HCT116 (cell line): ENCODE data around the gene UBE3C. TPM values are rescaled to one million over a fixed set of nuclear protein-coding genes. Genes with fewer than 3 reads are reported as not detected.
A peak's percentile ranks its signal among the peaks of the same experiment; 100 is the strongest.

Source experiments
- ATAC-seq: fragments of 200-7000 bp; cut with Tn5 transposase; 2 replicates; pipeline ENCODE4 v1.9.1; 2020; ENCODE audit warnings: mild to moderate bottlenecking, moderate library complexity
- BruUV-seq: library from RNA; stranded (reverse); fragments of 400-500 nt; replicated peaks from 2 replicates; lab custom pipeline; 2021; lab: Mats Ljungman, UMichigan
- CTCF ChIA-PET: fragments of 300-600 bp; sonication (Branson Sonifier 250); formaldehyde crosslinking; loops from one replicate; lab custom pipeline; 2021; ENCODE audit warnings: antibody characterized with exemption; lab: Charles Lee
- POLR2A ChIA-PET: fragments of 300-600, 350-600 bp; sonication (Branson Sonifier 250); formaldehyde crosslinking; loops from one replicate; lab custom pipeline; 2021; ENCODE audit warnings: antibody characterized with exemption; lab: Charles Lee
- RAD21 ChIA-PET, 2 experiments: fragments of 300-600 bp; sonication (Branson Sonifier 250); formaldehyde crosslinking; loops; one replicate each; lab custom pipeline; 2023; ENCODE audit warnings: low total read pairs in 2 of 2; ENCODE audit not compliant: uncharacterized antibody in 2 of 2, unreplicated experiment in 2 of 2, low non-redundant PET in 1 of 2; lab: Charles Lee
- DNase-seq: peaks from one replicate; pipeline ENCODE4 v3.0.0-alpha.2; 2010; ENCODE audit warnings: low read depth, low spot score
- H2AFZ ChIP-seq: fragments of 200-600 bp; shearing (Covaris generic), sonication (generic); 2 replicates; pipeline ENCODE4 v1.6.1; 2017; ENCODE audit warnings: low read depth, mixed run types, mixed read lengths, antibody characterized with exemption, low read length; ENCODE audit not compliant: poor library complexity, severe bottlenecking
- H3K27ac ChIP-seq: 2 replicates; pipeline ENCODE4 v1.5.1; 2012; ENCODE audit warnings: low read depth, low read length
- H3K27me3 ChIP-seq: fragments of 200-600 bp; sonication (generic); 2 replicates; pipeline ENCODE4 v1.6.1; 2016; ENCODE audit warnings: mixed run types, low read length, mixed read lengths; ENCODE audit not compliant: insufficient read depth
- H3K36me3 ChIP-seq, 2 experiments: fragments of 200-500 bp in 1 of 2; fragments of 200-600 bp in 1 of 2; sonication (Bioruptor generic) in 1 of 2; sonication (generic) in 1 of 2; 2 replicates each; pipeline versions ENCODE4 v1.5.1 to v1.6.1; 2014 to 2016; ENCODE audit warnings: low read length in 2 of 2, inconsistent platforms in 1 of 2, mixed read lengths in 1 of 2, mixed run types in 1 of 2; ENCODE audit not compliant: insufficient read depth in 2 of 2, control insufficient read depth in 1 of 2
- H3K4me1 ChIP-seq, 2 experiments: fragments of 200-600 bp in 1 of 2; sonication (generic) in 1 of 2; 2 replicates each; pipeline versions ENCODE4 v1.5.1 to v1.6.1; 2012 to 2017; ENCODE audit warnings: low read length in 2 of 2, inconsistent platforms in 1 of 2, mild to moderate bottlenecking in 1 of 2, mixed read lengths in 1 of 2, mixed run types in 1 of 2, moderate library complexity in 1 of 2; ENCODE audit not compliant: insufficient read depth in 2 of 2, control insufficient read depth in 1 of 2
- H3K4me2 ChIP-seq: fragments of 200-600 bp; sonication (generic); 2 replicates; pipeline ENCODE4 v1.6.1; 2017; ENCODE audit warnings: mixed run types, low read length, mixed read lengths
- H3K4me3 ChIP-seq, 2 experiments: fragments of 200-600 bp in 1 of 2; sonication (generic) in 1 of 2; replicated peaks in 1 of 2; 2 replicates each; pipeline ENCODE4 v1.5.1; 2011 to 2016; ENCODE audit warnings: low read length in 2 of 2, control low read depth in 1 of 2, low read depth in 1 of 2, mild to moderate bottlenecking in 1 of 2, mixed read lengths in 1 of 2, mixed run types in 1 of 2
- H3K79me2 ChIP-seq: fragments of 200-600 bp; sonication (generic); 2 replicates; pipeline ENCODE4 v1.6.1; 2017; ENCODE audit warnings: mild to moderate bottlenecking, mixed run types, low read length, moderate library complexity, mixed read lengths; ENCODE audit not compliant: insufficient read depth
- H3K9ac ChIP-seq: fragments of 200-600 bp; sonication (generic); 2 replicates; pipeline ENCODE4 v1.6.1; 2016; ENCODE audit warnings: low read length, mixed read lengths
- H3K9me2 ChIP-seq: fragments of 200-600 bp; sonication (generic), shearing (Covaris generic); 2 replicates; pipeline ENCODE4 v1.6.1; 2017; ENCODE audit warnings: mixed run types, mild to moderate bottlenecking, moderate library complexity; ENCODE audit not compliant: insufficient read depth
- H3K9me3 ChIP-seq, 2 experiments: fragments of 200-500 bp in 1 of 2; fragments of 200-600 bp in 1 of 2; sonication (Bioruptor generic) in 1 of 2; sonication (generic) in 1 of 2; 2 replicates each; pipeline ENCODE4 v1.6.1; 2014 to 2017; ENCODE audit warnings: low read length in 2 of 2, mixed read lengths in 2 of 2, inconsistent platforms in 1 of 2, low read depth in 1 of 2, mild to moderate bottlenecking in 1 of 2, mixed run types in 1 of 2, moderate library complexity in 1 of 2; ENCODE audit not compliant: control insufficient read depth in 1 of 2, insufficient read depth in 1 of 2
- H4K20me1 ChIP-seq: fragments of 200-600 bp; sonication (generic), shearing (Covaris generic); 2 replicates; pipeline ENCODE4 v1.6.1; 2017; ENCODE audit warnings: mixed run types, mild to moderate bottlenecking, moderate library complexity; ENCODE audit not compliant: insufficient read depth
- CBX3 ChIP-seq: IDR thresholded peaks from 2 replicates; pipeline ENCODE4 v1.6.1; 2012; ENCODE audit warnings: low read depth
- CEBPB ChIP-seq: IDR thresholded peaks from 2 replicates; pipeline ENCODE4 v1.6.1; 2012; ENCODE audit warnings: low read depth
- EGR1 ChIP-seq: IDR thresholded peaks from 2 replicates; pipeline ENCODE4 v1.6.1; 2012; ENCODE audit warnings: low read depth
- ELF1 ChIP-seq: IDR thresholded peaks from 2 replicates; pipeline ENCODE4 v1.6.1; 2012; ENCODE audit warnings: low read depth, borderline replicate concordance
- FOSL1 ChIP-seq: IDR thresholded peaks from 2 replicates; pipeline ENCODE4 v1.6.1; 2012; ENCODE audit warnings: low read depth
- JUND ChIP-seq: IDR thresholded peaks from 2 replicates; pipeline ENCODE4 v1.6.1; 2012
- POLR2A ChIP-seq: IDR thresholded peaks from 2 replicates; pipeline ENCODE4 v1.7.0; 2011; ENCODE audit warnings: borderline replicate concordance; ENCODE audit not compliant: insufficient read depth, insufficient read length; ENCODE audit errors: extremely low read depth
- POLR2AphosphoS5 ChIP-seq: IDR thresholded peaks from 2 replicates; pipeline ENCODE4 v1.6.1; 2011; ENCODE audit warnings: mild to moderate bottlenecking, low read depth, low read length, moderate library complexity
- SIN3A ChIP-seq: IDR thresholded peaks from 2 replicates; pipeline ENCODE4 v1.6.1; 2012; ENCODE audit warnings: low read depth
- SP1 ChIP-seq: IDR thresholded peaks from 2 replicates; pipeline ENCODE4 v1.6.1; 2012; ENCODE audit warnings: low read depth
- SRF ChIP-seq: IDR thresholded peaks from 2 replicates; pipeline ENCODE4 v1.6.1; 2012; ENCODE audit warnings: low read depth
- TCF7L2 ChIP-seq: IDR thresholded peaks from 2 replicates; pipeline ENCODE4 v1.7.0; 2011; ENCODE audit warnings: borderline replicate concordance, inconsistent platforms; ENCODE audit not compliant: insufficient read depth, insufficient read length; ENCODE audit errors: extremely low read depth
- YY1 ChIP-seq: IDR thresholded peaks from 2 replicates; pipeline ENCODE4 v1.6.1; 2011; ENCODE audit warnings: low read length, low read depth, moderate library complexity, mild to moderate bottlenecking; ENCODE audit not compliant: insufficient replicate concordance; ENCODE audit errors: extremely low read depth
- ZFX ChIP-seq: fragments of 450-650 bp; IDR thresholded peaks from 2 replicates; pipeline ENCODE4 v1.6.1; 2017
- intact Hi-C: fragments of 100-400 bp; cut with micrococcal nuclease; formaldehyde crosslinking; loops from 2 replicates; pipeline ENCODE4 v1.10.0; 2022
- total RNA-seq: library from RNA; stranded (reverse); gene quantifications from one replicate; pipeline ENCODE4 v1.2.1, GENCODE V29; 2021; ENCODE audit not compliant: unreplicated experiment
- TF ChIP-seq, protein P1 (sequence below): IDR thresholded peaks from 2 replicates; pipeline ENCODE4 v1.6.1; 2012
- TF ChIP-seq, protein P2 (sequence below): IDR thresholded peaks from 2 replicates; pipeline ENCODE4 v1.6.1; 2012; ENCODE audit warnings: low read depth

Gene UBE3C
- total RNA-seq, 1 experiment from 2014 or later, result 68.3 TPM

DNA sequence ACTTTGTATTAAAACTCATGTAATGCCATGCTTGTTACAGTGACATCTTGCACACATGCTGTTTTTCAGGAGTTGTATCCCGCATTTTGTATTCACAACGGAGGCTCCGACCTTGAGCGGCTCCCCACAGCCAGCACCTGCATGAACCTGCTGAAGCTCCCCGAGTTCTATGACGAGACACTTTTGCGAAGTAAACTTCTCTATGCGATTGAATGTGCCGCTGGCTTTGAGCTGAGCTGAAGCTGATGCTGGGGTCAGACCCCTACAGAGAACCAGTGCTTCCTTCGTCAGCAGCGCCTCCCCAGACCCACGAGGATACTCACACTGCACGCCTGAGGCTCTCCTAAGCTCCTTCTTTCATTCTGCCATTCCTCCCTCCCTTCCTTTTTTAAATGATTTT is 128.8 kb downstream of the UBE3C start (continued):
- TF ChIP-seq YY1 (no peak), SRF (no peak), ELF1 (no peak), EGR1 (no peak), CEBPB (no peak)
- TF ChIP-seq, protein P1, sequence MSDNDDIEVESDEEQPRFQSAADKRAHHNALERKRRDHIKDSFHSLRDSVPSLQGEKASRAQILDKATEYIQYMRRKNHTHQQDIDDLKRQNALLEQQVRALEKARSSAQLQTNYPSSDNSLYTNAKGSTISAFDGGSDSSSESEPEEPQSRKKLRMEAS, result no peak
- TF ChIP-seq, all 23 proteins: peak for 0

DNA sequence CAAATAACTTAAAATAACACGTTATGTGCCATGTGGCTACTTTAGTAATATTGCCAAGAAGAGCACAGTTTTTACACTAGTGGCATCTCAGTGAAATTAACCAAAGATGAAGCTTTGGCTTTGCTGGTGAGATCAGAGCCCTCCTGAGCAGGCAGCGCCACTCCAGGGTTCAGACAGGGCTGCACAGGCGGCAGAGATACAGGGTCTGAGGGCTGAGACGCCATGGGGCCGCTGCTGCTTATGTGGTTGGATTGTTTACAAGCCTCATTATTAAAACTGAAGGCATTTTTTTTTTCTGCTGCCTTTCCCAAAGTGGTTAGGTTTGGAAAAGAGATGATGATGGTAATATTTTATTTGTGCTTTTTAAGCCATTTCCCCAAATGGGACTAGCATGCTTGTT is 129.2 kb downstream of the UBE3C start:
- CTCF ChIA-PET, result no interaction called here
- TF ChIP-seq YY1 (no peak), ELF1 (no peak)
- TF ChIP-seq, all 23 proteins: peak for 0
- RAD21 ChIA-PET, result no interaction called here
- no peaks in the 10 kb centered on the region for H3K79me2 ChIP-seq
- no peaks in the 10 kb centered on the region for H3K27me3 ChIP-seq
- H4K20me1 ChIP-seq, result no peaks in the 10 kb centered on the region
- TSS peak; percentile 16 for BruUV-seq
- intact Hi-C loops, result no loop called here
- DNase-seq (no peak), ATAC-seq (no peak)
- H3K9me3 ChIP-seq, result no peaks in the 10 kb centered on the region
- no peaks in the 10 kb centered on the region for H3K4me1 ChIP-seq
- POLR2A ChIA-PET, result no interaction called here
- no peak overlapping the region for H3K27ac ChIP-seq
- H3K9me2 ChIP-seq, result no peaks in the 10 kb centered on the region
- H2AFZ ChIP-seq, result no peak overlapping the region
- H3K9ac ChIP-seq, result no peak overlapping the region
- H3K4me2 ChIP-seq, result no peak overlapping the region
- peaks cover 27 to 28% of the 10 kb centered on the region in 2 experiments; a peak in 3 of 4 replicates for H3K36me3 ChIP-seq
- no peak overlapping the region for H3K4me3 ChIP-seq

DNA sequence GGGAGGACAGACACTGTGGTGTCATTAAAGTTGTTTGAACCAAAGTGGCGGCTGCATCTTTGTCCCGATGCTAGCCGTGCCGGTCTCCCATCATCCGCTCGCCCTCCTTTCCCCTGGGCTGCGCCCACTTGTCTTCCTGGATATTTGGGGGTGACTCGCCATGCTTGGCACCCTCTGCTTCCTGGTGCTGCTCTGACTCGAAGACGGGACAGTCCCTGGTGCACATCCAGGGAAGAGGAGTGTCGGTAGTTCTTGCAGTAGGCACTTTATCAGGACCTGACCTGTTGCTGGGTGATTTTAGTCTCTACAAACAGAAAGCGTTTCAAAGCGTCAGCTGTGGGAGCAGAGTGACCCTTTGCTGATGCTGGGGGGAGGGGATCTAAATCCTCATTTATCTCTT is 129.8 kb downstream of the UBE3C start:
- Histone ChIP-seq H3K4me3 (no peak overlapping the region), H3K4me1 (peaks cover 0 to 4% of the 10 kb centered on the region in 2 experiments; a peak in 1 of 4 replicates), H3K36me3 (peaks cover 27 to 28% of the 10 kb centered on the region in 2 experiments; a peak in 3 of 4 replicates), H3K9ac (no peak overlapping the region), H4K20me1 (peaks cover 3% of the 10 kb centered on the region; the same call in 1 of the 2 replicates), H3K27me3 (no peaks in the 10 kb centered on the region), H3K9me3 (no peaks in the 10 kb centered on the region), H3K27ac (no peak overlapping the region), H3K79me2 (no peaks in the 10 kb centered on the region), H3K4me2 (no peak overlapping the region), H3K9me2 (no peaks in the 10 kb centered on the region), H2AFZ (no peak overlapping the region)
- ChIA-PET POLR2A (no interaction called here), RAD21 (no interaction called here), CTCF (no interaction called here)
- no peak for ATAC-seq
- no TSS peak for BruUV-seq
- DNase-seq, result no peak
- intact Hi-C loops, result no loop called here
- TF ChIP-seq JUND (no peak), POLR2A (no peak), ZFX (no peak), SRF (no peak), CEBPB (no peak), YY1 (no peak), TCF7L2 (no peak), ELF1 (no peak), CBX3 (no peak), SIN3A (no peak), SP1 (no peak), POLR2AphosphoS5 (no peak), FOSL1 (no peak)
- TF ChIP-seq, protein P1, result no peak
- TF ChIP-seq, protein P2, sequence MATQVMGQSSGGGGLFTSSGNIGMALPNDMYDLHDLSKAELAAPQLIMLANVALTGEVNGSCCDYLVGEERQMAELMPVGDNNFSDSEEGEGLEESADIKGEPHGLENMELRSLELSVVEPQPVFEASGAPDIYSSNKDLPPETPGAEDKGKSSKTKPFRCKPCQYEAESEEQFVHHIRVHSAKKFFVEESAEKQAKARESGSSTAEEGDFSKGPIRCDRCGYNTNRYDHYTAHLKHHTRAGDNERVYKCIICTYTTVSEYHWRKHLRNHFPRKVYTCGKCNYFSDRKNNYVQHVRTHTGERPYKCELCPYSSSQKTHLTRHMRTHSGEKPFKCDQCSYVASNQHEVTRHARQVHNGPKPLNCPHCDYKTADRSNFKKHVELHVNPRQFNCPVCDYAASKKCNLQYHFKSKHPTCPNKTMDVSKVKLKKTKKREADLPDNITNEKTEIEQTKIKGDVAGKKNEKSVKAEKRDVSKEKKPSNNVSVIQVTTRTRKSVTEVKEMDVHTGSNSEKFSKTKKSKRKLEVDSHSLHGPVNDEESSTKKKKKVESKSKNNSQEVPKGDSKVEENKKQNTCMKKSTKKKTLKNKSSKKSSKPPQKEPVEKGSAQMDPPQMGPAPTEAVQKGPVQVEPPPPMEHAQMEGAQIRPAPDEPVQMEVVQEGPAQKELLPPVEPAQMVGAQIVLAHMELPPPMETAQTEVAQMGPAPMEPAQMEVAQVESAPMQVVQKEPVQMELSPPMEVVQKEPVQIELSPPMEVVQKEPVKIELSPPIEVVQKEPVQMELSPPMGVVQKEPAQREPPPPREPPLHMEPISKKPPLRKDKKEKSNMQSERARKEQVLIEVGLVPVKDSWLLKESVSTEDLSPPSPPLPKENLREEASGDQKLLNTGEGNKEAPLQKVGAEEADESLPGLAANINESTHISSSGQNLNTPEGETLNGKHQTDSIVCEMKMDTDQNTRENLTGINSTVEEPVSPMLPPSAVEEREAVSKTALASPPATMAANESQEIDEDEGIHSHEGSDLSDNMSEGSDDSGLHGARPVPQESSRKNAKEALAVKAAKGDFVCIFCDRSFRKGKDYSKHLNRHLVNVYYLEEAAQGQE, result no peak
